Measurements from ENCODE around the gene FAM98A.

DNA sequence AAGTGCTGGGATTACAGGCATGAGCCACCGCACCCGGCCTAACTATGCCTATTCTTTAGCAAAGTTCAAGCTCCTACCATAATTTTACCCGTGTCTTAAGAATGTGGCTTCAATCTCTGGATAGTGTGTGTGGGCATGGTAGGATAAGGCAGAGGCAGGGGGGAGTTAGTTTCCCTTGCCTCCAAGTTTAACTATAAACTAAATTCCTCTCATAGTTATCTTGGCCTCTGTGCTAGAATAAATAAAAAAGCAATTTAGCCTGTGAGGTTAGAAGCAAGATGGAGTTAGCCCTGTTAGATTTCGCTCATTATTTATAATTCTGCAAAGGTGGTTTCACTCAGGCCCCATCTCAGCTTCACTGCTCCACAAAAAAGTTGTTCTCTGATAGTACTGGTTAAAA is 7.0 kb upstream of the FAM98A start:
- TF ChIP-seq CTCF (IDR thresholded peaks at IDR 0.05) (no peak), POLR2A (IDR thresholded peaks at IDR 0.05) (no peak)
